Lower leg skin (tissue), 3 donors: ENCODE data around the gene UNC79.

Experiments used
- CTCF ChIP-seq, 3 donors: fragments of 450-650 bp; IDR thresholded peaks; one replicate each; pipeline ENCODE4 v1.5.1; 2016; ENCODE audit warnings: antibody characterized with exemption in 3 of 3, mild to moderate bottlenecking in 3 of 3, moderate library complexity in 2 of 3
- POLR2A ChIP-seq, 2 donors: fragments of 450-650 bp; IDR thresholded peaks; one replicate each; pipeline ENCODE4 v1.6.1; 2016 to 2017; ENCODE audit warnings: antibody characterized with exemption in 2 of 2, mild to moderate bottlenecking in 1 of 2, moderate library complexity in 1 of 2

- TF ChIP-seq CTCF (IDR thresholded peaks at IDR 0.05) (no peak), POLR2A (IDR thresholded peaks at IDR 0.05) (no peak)
Measured at GRCh38 chr14:93720981-93721483, 290.3 kb downstream of the UNC79 start.
